Skeletal muscle tissue (tissue), 4 donors: Measurements from ENCODE around the gene UBLCP1. TPM values are rescaled to one million over a fixed set of nuclear protein-coding genes. Genes with fewer than 3 reads are reported as not detected.

ENCODE experiments used
- H3K27ac ChIP-seq: one replicate; pipeline ENCODE4 v1.7.0; 2013; ENCODE audit warnings: mild to moderate bottlenecking, low read depth, low read length, inconsistent platforms
- H3K27me3 ChIP-seq, 3 donors: one replicate each; pipeline ENCODE4 v1.7.0; 2013; ENCODE audit warnings: low read length in 3 of 3; ENCODE audit not compliant: control insufficient read depth in 3 of 3, insufficient read depth in 3 of 3
- H3K36me3 ChIP-seq, 3 donors: one replicate each; pipeline ENCODE4 v1.7.0; 2013; ENCODE audit warnings: low read length in 3 of 3; ENCODE audit not compliant: control insufficient read depth in 3 of 3, insufficient read depth in 3 of 3
- H3K4me1 ChIP-seq, 3 donors: one replicate each; pipeline ENCODE4 v1.7.0; 2013; ENCODE audit warnings: low read length in 3 of 3, mild to moderate bottlenecking in 3 of 3; ENCODE audit not compliant: control insufficient read depth in 3 of 3, insufficient read depth in 3 of 3
- H3K4me3 ChIP-seq, 3 donors: one replicate each; pipeline ENCODE4 v1.7.0; 2013; ENCODE audit warnings: low read length in 3 of 3
- H3K9ac ChIP-seq, 3 donors: one replicate each; pipeline ENCODE4 v1.7.0; 2013; ENCODE audit warnings: low read length in 3 of 3, mild to moderate bottlenecking in 3 of 3, moderate library complexity in 2 of 3, low read depth in 1 of 3
- H3K9me3 ChIP-seq, 3 donors: one replicate each; pipeline ENCODE4 v1.7.0; 2013; ENCODE audit warnings: low read length in 3 of 3; ENCODE audit not compliant: control insufficient read depth in 3 of 3
- total RNA-seq: library from RNA; depleted of rRNA; stranded (reverse); fragments of >200 nt; gene quantifications from one replicate; pipeline ENCODE4 v1.2.3, GENCODE V29; 2014
- donor health status: Osteomylitis.

UBLCP1 gene
- total RNA-seq, 1 donor from 2014 or later, result 4.7 TPM

DNA sequence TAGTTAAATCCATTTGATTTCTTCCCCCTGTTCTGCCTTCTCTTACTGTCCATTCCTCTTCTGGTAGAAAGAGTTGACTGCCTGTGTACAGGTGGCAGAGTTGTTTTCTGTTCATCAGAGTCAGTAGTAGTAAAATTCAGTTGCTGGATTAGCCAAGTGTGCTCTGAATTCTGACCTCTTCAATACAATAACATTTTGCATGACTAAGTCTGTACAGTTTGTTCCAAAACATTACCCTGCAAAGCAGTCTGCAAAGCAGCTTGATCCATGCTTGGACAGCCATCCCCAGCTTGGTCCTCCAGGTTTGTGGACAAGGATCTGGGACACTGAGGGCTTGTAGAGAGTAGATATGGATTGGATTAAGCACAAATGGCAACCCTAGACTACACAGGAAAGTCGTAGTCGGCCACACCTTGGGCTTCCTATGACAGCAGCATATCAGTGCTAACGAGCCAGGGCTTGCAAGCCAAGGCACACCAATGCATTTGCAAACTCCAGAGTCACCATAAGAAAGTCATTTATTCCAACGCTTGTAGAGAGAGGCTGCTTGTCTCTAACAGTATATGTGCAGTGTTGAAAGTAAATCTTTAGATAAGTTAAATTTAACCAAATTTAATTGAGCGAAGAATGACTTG lies 42.0 kb downstream of the UBLCP1 start:
- H3K4me1 ChIP-seq, result no peaks in the 10 kb centered on the region
- H3K36me3 ChIP-seq, result no peaks in the 10 kb centered on the region
- H3K4me3 ChIP-seq, result no peak overlapping the region
- H3K27me3 ChIP-seq, result peaks cover 4 to 12% (median 9%) of the 10 kb centered on the region in 3 donors
- no peak overlapping the region for H3K9ac ChIP-seq
- peaks cover 0 to 3% (median 2%) of the 10 kb centered on the region in 3 donors for H3K9me3 ChIP-seq
- H3K27ac ChIP-seq, result no peak overlapping the region

DNA sequence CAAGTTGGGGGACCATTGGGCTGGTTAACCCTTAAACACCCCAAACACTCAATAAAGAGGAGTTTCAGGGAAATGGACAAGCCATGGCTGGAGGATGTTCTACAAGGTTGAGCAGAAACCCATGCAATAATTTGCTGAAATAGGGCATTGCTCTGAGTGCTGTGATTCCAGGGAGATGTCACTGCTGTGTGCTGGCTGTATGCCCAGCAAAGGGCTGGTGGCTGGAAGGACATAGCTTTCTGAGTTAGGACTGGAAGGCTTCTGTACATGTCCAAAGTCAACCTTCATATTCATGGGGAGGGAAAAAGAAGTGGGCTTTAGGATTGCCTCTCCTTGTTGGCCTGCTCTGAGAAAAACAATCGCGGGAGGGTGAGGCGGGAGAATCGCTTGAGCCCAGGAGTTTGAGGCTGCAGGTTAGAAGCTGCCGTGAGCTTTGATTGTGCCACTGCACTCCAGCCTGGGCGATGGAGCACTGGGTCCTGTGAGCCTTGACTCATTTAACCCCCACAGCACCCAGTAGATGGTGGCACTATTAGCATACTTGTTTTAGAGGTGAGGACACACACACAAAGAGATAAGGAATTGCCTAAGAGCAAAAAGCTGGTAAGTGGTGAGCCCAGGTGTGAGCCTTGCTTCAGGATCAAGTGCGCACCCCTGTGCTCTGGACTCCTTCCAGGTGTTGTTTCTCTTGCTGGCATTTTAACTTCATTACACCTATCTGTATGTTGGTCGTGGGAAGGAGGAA lies 46.8 kb downstream of the UBLCP1 start:
- Histone ChIP-seq H3K27ac (no peak overlapping the region), H3K4me3 (no peak overlapping the region), H3K27me3 (peaks cover 18 to 34% (median 27%) of the 10 kb centered on the region in 3 donors), H3K4me1 (no peaks in the 10 kb centered on the region), H3K9ac (no peak overlapping the region), H3K36me3 (no peaks in the 10 kb centered on the region), H3K9me3 (no peaks in the 10 kb centered on the region)

DNA sequence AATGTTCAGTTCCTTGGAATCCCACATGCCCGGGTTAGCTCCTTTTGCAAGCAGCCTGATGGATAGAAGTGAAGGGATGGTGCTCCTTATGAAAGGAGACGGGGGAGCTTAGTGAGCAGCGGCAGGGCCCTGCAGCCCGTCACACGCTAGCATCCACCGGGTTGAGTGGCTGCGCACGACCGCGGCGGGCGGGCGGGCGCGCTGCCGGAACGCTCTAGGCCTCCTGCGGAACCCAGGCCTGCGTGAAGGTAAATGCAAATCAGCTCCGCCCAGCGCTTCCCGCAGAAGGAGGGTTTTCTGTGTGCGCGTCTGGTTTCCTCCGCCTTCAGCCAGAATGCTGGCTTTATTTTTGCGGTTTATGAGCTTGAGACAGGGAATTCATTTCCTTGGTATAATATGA lies 47.4 kb downstream of the UBLCP1 start:
- Histone ChIP-seq H3K36me3 (no peaks in the 10 kb centered on the region), H3K27ac (no peak overlapping the region), H3K9me3 (no peaks in the 10 kb centered on the region), H3K27me3 (peaks cover 18 to 31% (median 23%) of the 10 kb centered on the region in 3 donors), H3K9ac (no peak overlapping the region), H3K4me3 (no peak overlapping the region), H3K4me1 (no peaks in the 10 kb centered on the region)

DNA sequence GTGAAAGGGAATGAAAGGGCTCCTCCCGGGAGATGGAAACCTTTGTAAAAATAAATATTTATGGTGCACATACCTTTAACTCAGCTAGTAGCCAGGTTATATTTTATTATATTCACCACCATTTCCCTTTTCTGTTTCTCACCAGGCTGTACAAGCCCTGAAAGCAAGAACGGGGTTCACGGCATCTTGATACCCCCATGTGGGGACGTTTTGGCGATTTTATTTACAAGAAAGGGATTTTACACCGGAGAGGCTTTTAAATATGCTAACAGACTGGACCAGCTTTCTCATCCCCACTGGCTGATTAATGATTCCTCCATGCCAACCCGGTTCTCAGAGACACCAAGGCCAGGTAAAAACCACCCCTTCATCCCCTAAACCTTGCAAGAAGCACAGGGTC lies 48.0 kb downstream of the UBLCP1 start:
- no peaks in the 10 kb centered on the region for H3K4me1 ChIP-seq
- no peak overlapping the region for H3K4me3 ChIP-seq
- peaks cover 18 to 31% (median 23%) of the 10 kb centered on the region in 3 donors for H3K27me3 ChIP-seq
- no peak overlapping the region for H3K27ac ChIP-seq
- no peaks in the 10 kb centered on the region for H3K9me3 ChIP-seq
- H3K36me3 ChIP-seq, result no peaks in the 10 kb centered on the region
- no peak overlapping the region for H3K9ac ChIP-seq

DNA sequence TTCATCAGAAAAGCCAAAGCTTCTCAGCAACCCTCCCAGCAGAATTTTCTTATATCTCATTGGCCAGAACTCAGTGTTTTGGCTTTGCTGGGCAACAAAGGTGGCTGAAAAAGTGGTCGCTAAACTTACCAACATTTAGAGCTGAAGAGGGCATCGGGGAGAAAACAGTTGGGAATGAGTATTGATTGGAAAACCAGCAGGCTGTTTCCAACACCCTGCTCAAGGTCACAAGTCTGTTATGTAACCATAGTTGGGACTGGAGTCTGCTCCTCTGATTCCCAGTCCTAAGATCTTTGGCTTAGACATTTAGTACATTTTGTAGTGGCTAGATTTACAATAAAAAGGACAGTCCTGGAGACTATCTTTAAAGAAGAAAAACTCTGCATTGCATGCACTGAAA lies 50.1 kb downstream of the UBLCP1 start:
- no peaks in the 10 kb centered on the region for H3K36me3 ChIP-seq
- no peak overlapping the region for H3K27ac ChIP-seq
- H3K27me3 ChIP-seq, result peaks cover 18 to 28% (median 23%) of the 10 kb centered on the region in 3 donors

DNA sequence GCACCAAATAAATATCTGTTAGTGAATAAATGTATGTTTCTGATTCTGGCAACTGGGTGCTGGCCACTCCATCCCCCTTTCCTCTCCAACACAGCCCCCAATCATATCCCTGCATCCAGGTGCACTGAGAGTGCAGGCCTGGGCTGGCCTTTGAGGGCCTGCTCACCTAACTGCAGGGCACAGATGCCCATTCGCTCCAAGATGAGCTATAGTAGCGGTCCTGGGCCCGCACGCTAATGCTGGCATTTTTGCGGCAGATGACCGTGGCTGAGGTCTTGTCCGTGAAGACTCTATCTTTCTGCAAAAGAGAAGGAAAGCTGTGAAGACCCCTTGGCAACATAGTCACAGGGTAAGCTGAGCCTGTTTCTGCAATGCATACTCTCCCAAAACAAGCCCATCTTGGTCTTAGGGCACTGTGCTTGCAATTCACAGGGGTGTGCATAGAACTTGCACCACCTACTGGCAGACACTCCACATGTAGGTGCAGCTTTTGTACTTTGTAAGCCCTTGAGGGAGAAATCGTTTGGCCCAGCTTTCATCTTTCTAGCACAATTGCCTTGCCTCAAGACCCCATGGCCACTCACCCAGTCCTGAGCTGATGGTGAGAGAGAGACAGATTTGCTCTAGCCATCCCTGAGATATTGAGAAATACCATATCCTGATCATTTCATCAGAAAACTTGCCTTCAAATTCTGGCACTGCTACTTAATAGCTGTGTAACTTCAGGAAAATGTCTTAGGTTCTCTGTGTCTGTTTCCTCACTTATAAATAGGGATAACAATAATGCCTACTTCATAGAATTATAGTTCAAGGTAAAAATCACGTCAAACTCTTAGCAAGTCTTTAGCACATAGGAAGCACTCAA lies 53.7 kb downstream of the UBLCP1 start:
- H3K9ac ChIP-seq, result no peak overlapping the region
- H3K9me3 ChIP-seq, result no peaks in the 10 kb centered on the region
- H3K4me3 ChIP-seq, result no peak overlapping the region
- H3K27me3 ChIP-seq, result peaks cover 3 to 8% (median 5%) of the 10 kb centered on the region in 3 donors
- no peaks in the 10 kb centered on the region for H3K4me1 ChIP-seq
- no peak overlapping the region for H3K27ac ChIP-seq
- no peaks in the 10 kb centered on the region for H3K36me3 ChIP-seq

More for the DNA sequence above, 50.1 kb downstream of the UBLCP1 start:
- Histone ChIP-seq H3K4me1 (no peaks in the 10 kb centered on the region), H3K9me3 (no peaks in the 10 kb centered on the region), H3K9ac (no peak overlapping the region), H3K4me3 (no peak overlapping the region)

DNA sequence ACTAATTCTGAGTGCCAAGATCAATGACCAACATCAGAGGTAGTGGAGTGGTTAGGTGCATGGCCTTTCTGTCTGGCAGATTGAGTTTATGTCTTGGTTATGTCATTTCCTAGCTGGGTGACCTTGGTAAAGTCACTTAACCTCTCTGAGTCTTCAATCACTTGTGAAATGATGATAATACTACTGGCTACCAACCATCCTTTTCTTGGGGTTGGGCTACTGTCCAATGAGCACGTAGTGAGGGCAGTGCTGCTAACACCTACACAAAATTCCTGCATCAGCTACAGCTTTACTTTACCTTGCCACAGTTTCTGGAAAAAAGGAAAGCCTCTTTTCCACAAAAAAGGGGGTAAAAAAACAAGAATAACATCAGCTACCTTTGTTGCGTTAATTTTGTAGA lies 54.8 kb downstream of the UBLCP1 start:
- no peaks in the 10 kb centered on the region for H3K36me3 ChIP-seq
- H3K27me3 ChIP-seq, result peaks cover 0 to 4% (median 0%) of the 10 kb centered on the region in 3 donors
- H3K4me1 ChIP-seq, result no peaks in the 10 kb centered on the region
- no peak overlapping the region for H3K27ac ChIP-seq
- H3K9me3 ChIP-seq, result no peaks in the 10 kb centered on the region
- no peak overlapping the region for H3K9ac ChIP-seq
- no peak overlapping the region for H3K4me3 ChIP-seq

DNA sequence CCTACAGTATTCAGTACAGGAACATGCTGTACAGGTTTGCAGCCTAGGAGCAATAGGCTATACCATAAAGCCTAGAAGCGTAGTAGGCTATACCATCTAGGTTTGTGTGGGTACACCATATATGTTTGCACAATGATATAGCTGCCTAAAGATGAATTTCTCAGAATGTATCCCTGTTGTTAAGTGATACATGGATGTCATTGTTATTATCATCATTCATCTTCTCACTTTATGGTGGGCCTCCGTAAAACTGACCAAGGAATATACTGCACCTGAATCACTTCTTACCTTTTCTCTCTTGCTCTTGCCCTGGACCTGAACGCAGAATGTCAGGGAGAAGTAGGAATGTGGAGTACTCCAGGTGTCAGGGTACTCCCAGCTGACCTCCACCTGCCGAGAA lies 55.4 kb downstream of the UBLCP1 start:
- Histone ChIP-seq H3K4me3 (no peak overlapping the region), H3K27me3 (peaks cover 0 to 2% (median 0%) of the 10 kb centered on the region in 3 donors), H3K4me1 (no peaks in the 10 kb centered on the region), H3K27ac (no peak overlapping the region), H3K36me3 (no peaks in the 10 kb centered on the region), H3K9ac (no peak overlapping the region), H3K9me3 (no peaks in the 10 kb centered on the region)

DNA sequence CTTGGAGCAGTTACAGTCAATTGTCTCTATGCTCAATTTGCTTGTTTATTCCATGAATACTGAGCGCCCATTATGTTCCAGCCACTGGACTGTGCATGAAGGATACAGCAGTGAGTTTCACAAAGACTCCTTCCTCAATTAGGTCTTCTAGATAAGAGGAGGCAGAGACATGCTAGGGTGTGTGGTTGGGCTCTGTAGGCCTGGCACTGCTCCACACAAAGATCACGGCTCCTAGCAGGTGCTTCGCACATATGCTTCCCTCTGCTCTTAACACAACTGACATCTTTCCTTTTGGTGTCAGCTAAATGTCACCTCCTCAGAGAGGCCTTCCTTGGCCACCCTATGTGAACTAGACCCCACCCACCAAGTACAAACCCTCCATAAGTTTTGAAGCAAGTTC lies 56.3 kb downstream of the UBLCP1 start:
- no peaks in the 10 kb centered on the region for H3K4me1 ChIP-seq
- no peaks in the 10 kb centered on the region for H3K9me3 ChIP-seq
- no peaks in the 10 kb centered on the region for H3K27me3 ChIP-seq
- no peak overlapping the region for H3K27ac ChIP-seq
- no peak overlapping the region for H3K9ac ChIP-seq
- H3K36me3 ChIP-seq, result no peaks in the 10 kb centered on the region
- H3K4me3 ChIP-seq, result no peak overlapping the region

DNA sequence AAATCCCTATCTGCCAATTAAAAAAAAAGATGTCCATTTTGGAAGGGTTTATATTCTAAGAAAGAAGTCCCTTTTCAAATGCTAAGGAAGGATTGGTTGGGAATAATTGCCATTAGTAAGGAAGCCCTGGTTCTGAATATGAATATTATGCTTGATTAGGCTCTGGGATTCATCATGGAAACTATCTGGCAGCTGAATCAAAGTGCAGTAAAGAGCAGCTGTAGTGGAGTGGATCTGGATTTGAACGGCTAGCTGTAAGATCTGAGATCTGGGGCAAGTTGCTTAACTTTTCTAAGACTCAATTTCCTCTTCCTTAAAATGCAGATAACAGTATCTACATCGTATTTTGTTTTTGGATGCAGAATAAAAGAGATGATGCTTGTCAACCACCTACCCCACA lies 56.7 kb downstream of the UBLCP1 start:
- Histone ChIP-seq H3K27ac (no peak overlapping the region), H3K36me3 (no peaks in the 10 kb centered on the region), H3K27me3 (peaks cover 0 to 1% (median 0%) of the 10 kb centered on the region in 3 donors), H3K9me3 (no peaks in the 10 kb centered on the region), H3K4me3 (no peak overlapping the region), H3K9ac (no peak overlapping the region), H3K4me1 (no peaks in the 10 kb centered on the region)
